ENCODE measurements around the gene SPATA17. TPM values are rescaled to one million over a fixed set of nuclear protein-coding genes. Genes with fewer than 3 reads are reported as not detected.

Gene SPATA17
- polyA plus RNA-seq, 1 of the 3 experiments (the other 2 are of a cell fraction), result 1.2 TPM

GRCh38 chr1:217881607-217882332, 250.6 kb downstream of the SPATA17 start:
- Histone ChIP-seq H3K36me3 (replicated peaks in 1 of 2; ENCODE audit: control insufficient read depth in 1 of 2, insufficient read depth in 2 of 2, low read length in 1 of 2) (no peaks in the 10 kb centered on the region), H4K20me1 (ENCODE audit: insufficient read depth) (no peaks in the 10 kb centered on the region), H3K4me2 (peak overlapping the region; percentile 42), H3K27ac (ENCODE audit: low read depth in 2 of 2, low read length in 1 of 2) (peak overlapping the region; percentile 78 to 88; a peak in 3 of 4 replicates), H3K79me2 (ENCODE audit: insufficient read depth) (no peaks in the 10 kb centered on the region), H3K4me1 (ENCODE audit: control insufficient read depth in 1 of 2, insufficient read depth in 2 of 2, low read depth in 1 of 2, low read length in 1 of 2) (peaks cover 5 to 19% of the 10 kb centered on the region in 2 experiments; a peak in 3 of 4 replicates), H3K9me2 (no peaks in the 10 kb centered on the region), H3K9me3 (no peaks in the 10 kb centered on the region), H3K27me3 (ENCODE audit: insufficient read depth) (no peaks in the 10 kb centered on the region), H2AFZ (ENCODE audit: low read depth) (no peak overlapping the region; the same call in 1 of the 2 replicates), H3F3A (replicated peaks; ENCODE audit: insufficient read depth) (peaks cover 25% of the 10 kb centered on the region), H3K4me3 (ENCODE audit: low read depth in 2 of 2, low read length in 1 of 2) (peak overlapping the region in 1 of 2 experiments; percentile 10; a peak in 2 of 4 replicates), H3K9ac (no peak overlapping the region; the same call in 1 of the 2 replicates)
- WGBS (ENCODE audit: low lambda C conversion rate), result 66% methylated on average over 5 of the region's 5 CpGs
- no peak for DNase-seq
- TF ChIP-seq PBX3 (IDR thresholded peaks at IDR 0.05) (peak; percentile 33), USF2 (IDR thresholded peaks at IDR 0.05; ENCODE audit: borderline replicate concordance, low read depth, low read length) (no peak), SIN3A (IDR thresholded peaks at IDR 0.05; ENCODE audit: borderline replicate concordance, low read depth, low read length) (no peak), TCF12 (IDR thresholded peaks at IDR 0.05) (no peak), JUND (IDR thresholded peaks at IDR 0.05) (no peak), FOSL2 (IDR thresholded peaks at IDR 0.05; ENCODE audit: borderline replicate concordance, low read depth) (no peak), POLR2AphosphoS5 (IDR thresholded peaks at IDR 0.05; ENCODE audit: low read depth, low read length) (no peak), REST (IDR thresholded peaks at IDR 0.05; ENCODE audit: low read depth, low read length) (no peak), TEAD4 (IDR thresholded peaks at IDR 0.05; ENCODE audit: borderline replicate concordance, insufficient read depth) (peak; percentile 10; the same call in 1 of the 2 replicates), FOXJ3 (CRISPR knock-in tag; IDR thresholded peaks at IDR 0.05) (no peak), RAD21 (IDR thresholded peaks at IDR 0.05; ENCODE audit: low read length) (no peak; the same call in 1 of the 2 replicates), GATA2 (CRISPR knock-in tag; IDR thresholded peaks at IDR 0.05) (no peak), CTCF (IDR thresholded peaks at IDR 0.05) (peak; percentile 44), TAF1 (IDR thresholded peaks at IDR 0.05; ENCODE audit: borderline replicate concordance, low read depth, low read length) (no peak), RFX5 (IDR thresholded peaks at IDR 0.05; ENCODE audit: low read length) (no peak)
- ChIA-PET CTCF (no interaction called here), POLR2A (no interaction called here)
